K562 (cell line): Measurements from ENCODE around the gene FBXW2. TPM values are rescaled to one million over a fixed set of nuclear protein-coding genes. Genes with fewer than 3 reads are reported as not detected.
A peak's percentile ranks its signal among the peaks of the same experiment; 100 is the strongest.

Experiments used
- ATAC-seq: fragments of 200-7000 bp; cut with Tn5 transposase; 3 replicates; pipeline ENCODE4 v1.9.1; 2020; ENCODE audit warnings: moderate library complexity
- BruUV-seq: library from RNA; stranded (reverse); fragments of 400-500 nt; replicated peaks from 2 replicates; lab custom pipeline; 2021; lab: Mats Ljungman, UMichigan
- CTCF ChIA-PET: fragments of 300-600 bp; formaldehyde crosslinking; extraction: SDS; loops from one replicate; lab custom pipeline; 2021; ENCODE audit warnings: low intra/inter-chr PET ratio; lab: Yijun Ruan, JAX
- POLR2A ChIA-PET: fragments of 300-600, 350-650 bp; sonication (Branson Sonifier 250); formaldehyde crosslinking; extraction: SDS; loops from one replicate; lab custom pipeline; 2021; ENCODE audit warnings: antibody characterized with exemption, inconsistent platforms; lab: Yijun Ruan, JAX
- DNase-seq, 4 experiments: peaks; one replicate each; pipeline versions ENCODE4 v3.0.0 to v3.0.0-alpha.2; 2011 to 2018; ENCODE audit warnings: low spot score in 3 of 4, mixed read lengths in 3 of 4; ENCODE audit errors: extremely low read depth in 1 of 4
- FAIRE-seq: peaks from 2 replicates; lab custom pipeline; 2011; peaks lifted over from hg19 to GRCh38; lab: Jason Lieb, UNC
- H2AFZ ChIP-seq: 2 replicates; pipeline ENCODE4 v1.6.0; 2011; ENCODE audit warnings: low read depth, low read length, control low read depth, inconsistent platforms
- H3K27ac ChIP-seq: fragments of 200-600 bp; 3 replicates; pipeline ENCODE4 v1.8.0; 2011; ENCODE audit warnings: low read depth, mild to moderate bottlenecking, control low read depth, inconsistent platforms, low read length, moderate library complexity, mixed read lengths; ENCODE audit errors: extremely low read depth
- H3K27me3 ChIP-seq, 2 experiments: fragments of 300-600 bp in 1 of 2; 2 replicates in 1 of 2; 3 replicates in 1 of 2; pipeline versions ENCODE4 v1.6.0 to v1.8.0; 2011; ENCODE audit warnings: inconsistent platforms in 2 of 2, low read length in 2 of 2, mild to moderate bottlenecking in 1 of 2, mixed read lengths in 1 of 2, moderate library complexity in 1 of 2; ENCODE audit not compliant: control insufficient read depth in 2 of 2, insufficient read depth in 2 of 2
- H3K36me3 ChIP-seq: fragments of 300-600 bp; 3 replicates; pipeline ENCODE4 v1.8.0; 2011; ENCODE audit warnings: mild to moderate bottlenecking, low read length, inconsistent platforms; ENCODE audit not compliant: control insufficient read depth, insufficient read depth
- H3K4me1 ChIP-seq, 2 experiments: fragments of 200-600 bp in 1 of 2; replicated peaks in 1 of 2; 2 replicates in 1 of 2; 3 replicates in 1 of 2; pipeline versions ENCODE4 v1.5.1 to v1.8.0; 2011; ENCODE audit warnings: inconsistent platforms in 2 of 2, low read length in 2 of 2, mild to moderate bottlenecking in 1 of 2, mixed read lengths in 1 of 2, moderate library complexity in 1 of 2; ENCODE audit not compliant: control insufficient read depth in 2 of 2, insufficient read depth in 2 of 2
- H3K4me2 ChIP-seq: 2 replicates; pipeline ENCODE4 v1.6.1; 2011; ENCODE audit warnings: low read length, control low read depth, inconsistent platforms, mixed read lengths; ENCODE audit not compliant: insufficient read depth
- H3K4me3 ChIP-seq: fragments of 200-600 bp; sonication (generic), shearing (Covaris generic); 2 replicates; pipeline ENCODE4 v1.5.1; 2016; ENCODE audit warnings: control low read depth, inconsistent platforms
- H3K79me2 ChIP-seq: fragments of 200-600 bp; 3 replicates; pipeline ENCODE4 v1.8.0; 2011; ENCODE audit warnings: low read length, inconsistent platforms; ENCODE audit not compliant: control insufficient read depth, insufficient read depth
- H3K9ac ChIP-seq, 2 experiments: 2 replicates each; pipeline versions ENCODE4 v1.6.0 to v1.6.1; 2011; ENCODE audit warnings: low read depth in 2 of 2, low read length in 2 of 2, control low read depth in 1 of 2, inconsistent platforms in 1 of 2, mild to moderate bottlenecking in 1 of 2, mixed read lengths in 1 of 2; ENCODE audit not compliant: insufficient read depth in 1 of 2
- H3K9me1 ChIP-seq: one replicate; pipeline ENCODE4 v1.6.0; 2011; ENCODE audit warnings: inconsistent platforms, mild to moderate bottlenecking, low read length, moderate library complexity; ENCODE audit not compliant: control insufficient read depth, insufficient read depth
- H3K9me3 ChIP-seq: replicated peaks from 2 replicates; pipeline ENCODE4 v1.5.1; 2011; ENCODE audit warnings: low read depth, low read length, inconsistent platforms; ENCODE audit not compliant: control insufficient read depth, insufficient read depth
- H4K20me1 ChIP-seq: replicated peaks from 2 replicates; pipeline ENCODE4 v1.6.1; 2011; ENCODE audit warnings: low read length, inconsistent platforms, mixed read lengths; ENCODE audit not compliant: control insufficient read depth, insufficient read depth
- CHD4 ChIP-seq: fragments of 200-600 bp; sonication (generic); IDR thresholded peaks from 3 replicates; pipeline ENCODE4 v1.6.1; 2012; ENCODE audit warnings: low read depth, mild to moderate bottlenecking, mixed read lengths, low read length, inconsistent platforms; ENCODE audit not compliant: insufficient read depth, insufficient replicate concordance, poor library complexity, severe bottlenecking
- GATA2 ChIP-seq: sonication (generic); formaldehyde crosslinking; IDR thresholded peaks from 2 replicates; pipeline ENCODE4 v1.4.0; 2020; ENCODE audit warnings: mild to moderate bottlenecking, missing genetic modification reagents
- MLX ChIP-seq, 2 experiments: fragments of 450-650 bp in 1 of 2; sonication (generic) in 1 of 2; formaldehyde crosslinking; conservative IDR thresholded peaks; 2 replicates each; pipeline versions ENCODE4 v1.4.0 to v1.8.1; 2020 to 2022; ENCODE audit warnings: mild to moderate bottlenecking in 1 of 2, missing genetic modification reagents in 1 of 2
- NFE2 ChIP-seq: IDR thresholded peaks from 2 replicates; pipeline ENCODE4 v1.6.1; 2014; ENCODE audit warnings: antibody characterized with exemption, low read depth
- RFX7 ChIP-seq: fragments of 250-450 bp; sonication (Bioruptor Pico); IDR thresholded peaks from 2 replicates; pipeline ENCODE4 v1.5.1; 2021; ENCODE audit warnings: mild to moderate bottlenecking
- TSC22D4 ChIP-seq: fragments of 450-650 bp; IDR thresholded peaks from 2 replicates; pipeline ENCODE4 v1.6.1; 2016; ENCODE audit warnings: missing genetic modification characterization, missing biosample characterization, control low read depth
- WHSC1 ChIP-seq: IDR thresholded peaks from one replicate; pipeline ENCODE4 v1.6.1; 2012; ENCODE audit warnings: low read length, control low read depth, inconsistent platforms
- ZNF24 ChIP-seq: fragments of 450-650 bp; IDR thresholded peaks from 2 replicates; pipeline ENCODE4 v1.6.1; 2016
- ZNF384 ChIP-seq: IDR thresholded peaks from 2 replicates; pipeline ENCODE4 v1.6.1; 2012; ENCODE audit warnings: low read depth, low read length, improper control_type of control experiment
- WGBS: fragments of 100-300 bp; shearing (Covaris generic); methylation state at CpG from one replicate; pipeline ENCODE4 v1.1.6; 2016; ENCODE audit warnings: low coverage, mixed read lengths; ENCODE audit not compliant: insufficient coverage; ENCODE audit errors: missing lambda C conversion rate; 5-methylcytosine and 5-hydroxymethylcytosine counted together
- in situ Hi-C: fragments of 300-500 bp; cut with MboI; formaldehyde crosslinking; loops from 4 replicates; pipeline ENCODE4 v1.15.0; 2018; ENCODE audit warnings: inconsistent platforms, mixed read lengths
- intact Hi-C: fragments of 100-400 bp; cut with micrococcal nuclease; formaldehyde crosslinking; loops from 2 replicates; pipeline ENCODE4 v1.14.2; 2022
- polyA plus RNA-seq, 8 experiments: library from polyadenylated mRNA; depleted of rRNA in 4 of 8; stranded (reverse) in 5 of 8; unstranded in 3 of 8; fragments of >200 nt; fragmentation: Nextera tagmentation in 2 of 8; fragmentation: Illumina TruSeq in 1 of 8; extraction: Ambion mirVana in 2 of 8; extraction: Trizol in 1 of 8; gene quantifications; 2 replicates each; pipeline versions ENCODE4 v1.2.1 to v1.2.3, GENCODE V29; 2011 to 2014; ENCODE audit warnings: inconsistent platforms in 1 of 8, missing spikeins in 1 of 8
- total RNA-seq, 7 experiments: library from RNA; depleted of rRNA in 6 of 7; stranded (reverse); fragments of >200 nt in 6 of 7; fragmentation: Illumina TruSeq in 2 of 7; extraction: Trizol in 2 of 7; gene quantifications; 2 replicates each; pipeline versions ENCODE4 v1.2.1 to v1.2.3, GENCODE V29; 2011 to 2021; ENCODE audit warnings: low replicate concordance in 1 of 7
- TF ChIP-seq, protein P1 (sequence below), 2 experiments: fragments of 450-650 bp in 1 of 2; sonication (generic) in 1 of 2; formaldehyde crosslinking in 1 of 2; IDR thresholded peaks in 1 of 2; conservative IDR thresholded peaks in 1 of 2; 2 replicates each; pipeline versions ENCODE4 v1.6.1 to v1.8.1; 2016 to 2023; ENCODE audit warnings: mild to moderate bottlenecking in 2 of 2, moderate library complexity in 2 of 2, inconsistent platforms in 1 of 2, missing genetic modification reagents in 1 of 2
- TF ChIP-seq, protein P2 (sequence below): sonication (generic); formaldehyde crosslinking; IDR thresholded peaks from 2 replicates; pipeline ENCODE4 v1.8.1; 2023; ENCODE audit warnings: mild to moderate bottlenecking, missing genetic modification reagents

Gene FBXW2
- total and polyA plus RNA-seq, 9 of the 15 experiments (the other 6 are each of a cell fraction or from before 2014, with no cell fraction given) = 2.5 to 57.8 (median 28.1) TPM

DNA sequence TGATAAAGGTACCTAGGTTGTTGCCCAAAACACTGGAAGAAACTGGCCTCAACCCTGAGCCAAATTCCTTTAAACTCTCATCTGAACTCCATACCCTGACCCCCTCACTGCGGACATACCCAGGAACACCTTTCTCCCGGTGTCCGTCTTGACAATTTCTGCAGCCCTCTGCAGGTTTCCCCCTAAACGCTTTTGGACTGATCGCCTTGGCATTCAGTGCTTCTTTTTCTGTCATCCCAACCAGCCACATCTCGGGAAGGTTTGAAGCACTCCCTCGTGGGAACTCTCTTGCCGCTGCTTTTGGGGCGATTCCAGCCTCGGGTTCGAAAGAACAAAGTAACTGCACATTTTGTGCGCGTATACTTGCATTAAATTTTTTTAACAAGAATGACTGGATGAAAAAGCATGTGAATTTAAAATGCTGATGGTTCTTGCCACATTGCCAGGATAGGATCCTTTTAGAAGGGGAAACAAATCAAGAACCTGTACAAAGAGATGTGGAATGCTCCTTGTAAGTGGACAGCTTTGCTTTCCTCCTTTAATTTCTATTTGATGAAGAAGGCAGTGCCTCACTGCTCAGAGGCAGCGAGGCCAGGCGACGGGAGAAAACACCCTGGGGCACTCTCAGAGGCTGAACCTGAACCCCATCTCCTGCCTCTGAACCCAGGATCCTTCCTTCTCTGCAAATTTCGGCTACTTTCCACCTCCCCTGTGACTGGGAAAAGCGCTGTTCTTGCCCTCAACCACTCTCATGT is 48.9 kb upstream of the FBXW2 start:
- BruUV-seq = TSS peak; percentile 64
- WGBS = 2% methylated on average over 18 of the region's 18 CpGs
- peak overlapping the region; percentile 89 for H2AFZ ChIP-seq
- DNase-seq = peak in 1 of 4 experiments; percentile 68
- H3K36me3 ChIP-seq = peaks cover 48% of the 10 kb centered on the region
- H4K20me1 ChIP-seq = no peaks in the 10 kb centered on the region; the same call in 1 of the 2 replicates
- in situ Hi-C loops (no loop called here), intact Hi-C loops (loop anchor here (2.0 to 5.0 kb wide), 5 partner anchors 35 to 140 kb away; partner anchors contain the start of gene PHF19)
- ATAC-seq = peak; percentile 28
- ChIA-PET POLR2A (interaction anchor here (0.6 to 5.3 kb wide), 16 partner anchors 8 to 311 kb away, joined by 3 to 78 read pairs (median 5); partner anchors contain the start of gene PHF19), CTCF (no interaction called here)
- H3K4me1 ChIP-seq = peaks cover 37 to 58% of the 10 kb centered on the region in 2 experiments
- H3K9me3 ChIP-seq = no peaks in the 10 kb centered on the region
- TF ChIP-seq MLX (CRISPR knock-in tag; conservative IDR thresholded peaks at IDR 0.05) (0 out of 4 replicates have a peak, but pooled peaks of 1 of the 2 experiments have one; percentile 55), ZNF384 (0 out of 2 replicates have a peak, but pooled peaks have one; percentile 2), RFX7 (CRISPR knock-in tag) (peak; percentile 9; the same call in 1 of the 2 replicates), CHD4 (peak; percentile 62), ZNF24 (no peak), GATA2 (CRISPR knock-in tag) (no peak), NFE2 (no peak), WHSC1 (peak; percentile 90), TSC22D4 (0 out of 2 replicates have a peak, but pooled peaks have one; percentile 66)
- TF ChIP-seq, protein P1, sequence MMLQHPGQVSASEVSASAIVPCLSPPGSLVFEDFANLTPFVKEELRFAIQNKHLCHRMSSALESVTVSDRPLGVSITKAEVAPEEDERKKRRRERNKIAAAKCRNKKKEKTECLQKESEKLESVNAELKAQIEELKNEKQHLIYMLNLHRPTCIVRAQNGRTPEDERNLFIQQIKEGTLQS (IDR thresholded peaks at IDR 0.05) = no peak
- TF ChIP-seq, protein P1 (CRISPR knock-in tag; conservative IDR thresholded peaks at IDR 0.05) = peak; percentile 14; the same call in 1 of the 2 replicates
- TF ChIP-seq, protein P2, sequence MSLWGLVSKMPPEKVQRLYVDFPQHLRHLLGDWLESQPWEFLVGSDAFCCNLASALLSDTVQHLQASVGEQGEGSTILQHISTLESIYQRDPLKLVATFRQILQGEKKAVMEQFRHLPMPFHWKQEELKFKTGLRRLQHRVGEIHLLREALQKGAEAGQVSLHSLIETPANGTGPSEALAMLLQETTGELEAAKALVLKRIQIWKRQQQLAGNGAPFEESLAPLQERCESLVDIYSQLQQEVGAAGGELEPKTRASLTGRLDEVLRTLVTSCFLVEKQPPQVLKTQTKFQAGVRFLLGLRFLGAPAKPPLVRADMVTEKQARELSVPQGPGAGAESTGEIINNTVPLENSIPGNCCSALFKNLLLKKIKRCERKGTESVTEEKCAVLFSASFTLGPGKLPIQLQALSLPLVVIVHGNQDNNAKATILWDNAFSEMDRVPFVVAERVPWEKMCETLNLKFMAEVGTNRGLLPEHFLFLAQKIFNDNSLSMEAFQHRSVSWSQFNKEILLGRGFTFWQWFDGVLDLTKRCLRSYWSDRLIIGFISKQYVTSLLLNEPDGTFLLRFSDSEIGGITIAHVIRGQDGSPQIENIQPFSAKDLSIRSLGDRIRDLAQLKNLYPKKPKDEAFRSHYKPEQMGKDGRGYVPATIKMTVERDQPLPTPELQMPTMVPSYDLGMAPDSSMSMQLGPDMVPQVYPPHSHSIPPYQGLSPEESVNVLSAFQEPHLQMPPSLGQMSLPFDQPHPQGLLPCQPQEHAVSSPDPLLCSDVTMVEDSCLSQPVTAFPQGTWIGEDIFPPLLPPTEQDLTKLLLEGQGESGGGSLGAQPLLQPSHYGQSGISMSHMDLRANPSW (CRISPR knock-in tag) = peak; percentile 68; the same call in 1 of the 2 replicates
- FAIRE-seq = no peak
- H3K9me1 ChIP-seq = peaks cover 4% of the 10 kb centered on the region
- H3K9ac ChIP-seq = peak overlapping the region; percentile 92 to 97
- peaks cover 79% of the 10 kb centered on the region for H3K79me2 ChIP-seq
- H3K4me3 ChIP-seq = peak overlapping the region; percentile 54
- H3K27me3 ChIP-seq = no peaks in the 10 kb centered on the region
- H3K27ac ChIP-seq = peak overlapping the region; percentile 95
- peak overlapping the region; percentile 87 for H3K4me2 ChIP-seq
